ENCODE measurements around the gene TLNRD1. TPM values are rescaled to one million over a fixed set of nuclear protein-coding genes. Genes with fewer than 3 reads are reported as not detected.
A peak's percentile ranks its signal among the peaks of the same experiment; 100 is the strongest.

TLNRD1 gene
- total and polyA plus RNA-seq, 4 donors = 1.6 to 24.4 (median 10.0) TPM

DNA sequence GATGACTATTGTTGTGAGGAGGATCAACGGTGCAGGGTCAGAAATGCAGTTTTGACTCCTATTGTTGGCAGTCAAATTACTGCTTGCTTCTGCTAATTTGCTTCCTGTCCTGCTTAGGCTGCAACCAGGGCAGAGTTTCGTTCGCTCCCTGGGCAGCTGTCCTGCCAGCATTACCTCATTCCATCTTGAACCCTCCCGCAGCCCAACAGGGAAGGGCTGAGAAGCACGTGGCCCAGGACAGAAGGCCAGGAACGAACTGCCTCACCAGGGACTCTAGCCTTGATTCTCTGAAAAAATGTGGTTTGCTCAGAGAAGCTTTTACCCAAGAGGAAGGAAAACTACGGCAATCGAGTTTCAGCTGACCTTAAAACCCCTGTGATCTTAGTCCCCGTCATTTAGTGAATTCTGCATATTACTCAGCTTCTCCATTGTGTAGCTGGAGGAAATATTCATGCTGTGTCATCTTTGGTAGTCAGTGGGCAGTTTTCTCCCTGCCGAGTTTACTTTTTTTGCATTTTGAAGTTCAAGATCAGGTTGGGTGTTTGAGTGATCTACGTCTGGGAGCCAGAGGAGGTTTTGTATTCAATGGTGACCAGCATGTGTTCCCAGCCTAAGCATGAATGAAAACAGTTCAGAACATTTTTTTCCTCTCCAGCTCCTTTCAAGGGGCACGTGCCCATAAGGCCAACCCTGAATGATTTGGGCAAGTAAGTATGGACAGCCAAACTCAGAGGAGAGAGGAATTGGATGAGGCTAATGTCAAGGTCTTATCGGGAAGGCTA lies 23.0 kb downstream of the TLNRD1 start:
- Histone ChIP-seq H3K27ac (ENCODE audit: low read depth in 1 of 2, low read length in 2 of 2) (no peak overlapping the region), H3K9me3 (ENCODE audit: control insufficient read depth, low read length) (no peaks in the 10 kb centered on the region), H3K4me3 (ENCODE audit: low read length in 2 of 2) (no peak overlapping the region), H3K4me1 (ENCODE audit: control insufficient read depth in 1 of 2, insufficient read depth in 2 of 2, low read length in 2 of 2) (no peaks in the 10 kb centered on the region), H3K27me3 (ENCODE audit: control insufficient read depth in 1 of 2, insufficient read depth in 2 of 2, low read length in 1 of 2) (no peaks in the 10 kb centered on the region), H3K36me3 (ENCODE audit: control insufficient read depth in 1 of 2, insufficient read depth in 2 of 2, low read length in 1 of 2) (no peaks in the 10 kb centered on the region)
- intact Hi-C loops (cut with DNase I) = no loop called here
- 20 to 29% methylated on average over 13 of the region's 13 CpGs for WGBS, 2 donors
- peak; percentile 90 for ATAC-seq (ENCODE audit: low FRiP score)
- DNase-seq = peak; percentile 86 to 92

DNA sequence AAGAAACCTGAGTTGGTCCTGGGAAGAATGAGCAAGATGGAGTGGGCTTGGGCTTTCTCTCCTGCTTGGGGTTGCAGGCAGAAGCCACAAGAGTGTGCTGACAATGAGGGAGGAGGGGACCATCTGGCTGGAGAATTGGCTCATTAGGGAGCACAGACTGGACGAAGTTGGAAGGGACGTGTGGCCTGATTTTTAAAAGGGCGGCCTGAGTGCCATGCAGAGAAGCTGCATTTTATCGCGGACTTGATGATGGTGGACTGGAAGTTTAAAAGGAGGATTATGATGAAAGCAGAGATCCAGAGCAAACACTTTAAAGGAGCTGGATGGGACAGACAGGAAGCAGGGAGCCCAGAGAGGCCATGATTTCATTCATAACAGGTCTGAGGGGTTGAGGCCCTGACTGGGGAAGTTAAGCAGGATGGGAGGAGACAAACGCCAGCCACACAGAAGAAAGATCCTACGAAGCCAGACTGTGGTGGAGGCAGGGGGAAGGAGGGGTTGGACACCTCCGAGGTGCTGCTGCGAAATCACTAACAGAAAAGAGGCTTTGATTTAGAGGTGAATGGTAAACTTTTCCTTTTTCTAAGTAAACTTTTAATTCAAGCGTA lies 23.6 kb downstream of the TLNRD1 start:
- H3K9me3 ChIP-seq (ENCODE audit: control insufficient read depth, low read length) = no peaks in the 10 kb centered on the region
- H3K27ac ChIP-seq (ENCODE audit: low read depth in 1 of 2, low read length in 2 of 2) = no peak overlapping the region
- DNase-seq = peak in 1 of 2 donors; percentile 52
- 93% methylated on average over 10 of the region's 10 CpGs for WGBS, 2 donors
- intact Hi-C loops (cut with DNase I) = no loop called here
- no peaks in the 10 kb centered on the region for H3K36me3 ChIP-seq (ENCODE audit: control insufficient read depth in 1 of 2, insufficient read depth in 2 of 2, low read length in 1 of 2)
- no peaks in the 10 kb centered on the region for H3K4me1 ChIP-seq (ENCODE audit: control insufficient read depth in 1 of 2, insufficient read depth in 2 of 2, low read length in 2 of 2)
- H3K4me3 ChIP-seq (ENCODE audit: low read length in 2 of 2) = no peak overlapping the region
- no peak for ATAC-seq (ENCODE audit: low FRiP score)
- no peaks in the 10 kb centered on the region for H3K27me3 ChIP-seq (ENCODE audit: control insufficient read depth in 1 of 2, insufficient read depth in 2 of 2, low read length in 1 of 2)

DNA sequence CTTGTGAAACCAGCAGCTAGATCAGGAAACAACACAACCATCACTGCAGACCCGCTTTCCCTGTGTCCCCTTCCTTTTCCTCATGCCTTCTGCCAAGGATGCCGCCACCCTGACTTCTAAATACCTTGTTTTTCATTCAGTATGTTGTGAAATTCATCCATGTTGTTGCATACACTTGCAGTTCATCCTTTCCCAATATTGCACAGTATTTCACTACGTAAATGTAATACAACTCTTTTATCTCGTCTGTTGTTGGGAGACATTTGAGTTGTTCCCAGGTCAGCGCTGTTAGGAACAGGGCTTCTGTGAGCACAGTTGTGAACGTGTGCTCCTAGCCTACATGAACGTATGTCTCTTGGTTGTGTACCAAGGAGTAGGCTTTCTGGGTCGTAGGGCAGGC lies 24.2 kb downstream of the TLNRD1 start:
- H3K27me3 ChIP-seq (ENCODE audit: control insufficient read depth in 1 of 2, insufficient read depth in 2 of 2, low read length in 1 of 2) = no peaks in the 10 kb centered on the region
- H3K4me3 ChIP-seq (ENCODE audit: low read length in 2 of 2) = no peak overlapping the region
- no peaks in the 10 kb centered on the region for H3K4me1 ChIP-seq (ENCODE audit: control insufficient read depth in 1 of 2, insufficient read depth in 2 of 2, low read length in 2 of 2)
- 96 to 97% methylated on average over 8 of the region's 8 CpGs for WGBS, 2 donors
- no peak for ATAC-seq (ENCODE audit: low FRiP score)
- no peak overlapping the region for H3K27ac ChIP-seq (ENCODE audit: low read depth in 1 of 2, low read length in 2 of 2)
- no peak for DNase-seq
- H3K36me3 ChIP-seq (ENCODE audit: control insufficient read depth in 1 of 2, insufficient read depth in 2 of 2, low read length in 1 of 2) = no peaks in the 10 kb centered on the region
- intact Hi-C loops (cut with DNase I) = no loop called here
- no peaks in the 10 kb centered on the region for H3K9me3 ChIP-seq (ENCODE audit: control insufficient read depth, low read length)

DNA sequence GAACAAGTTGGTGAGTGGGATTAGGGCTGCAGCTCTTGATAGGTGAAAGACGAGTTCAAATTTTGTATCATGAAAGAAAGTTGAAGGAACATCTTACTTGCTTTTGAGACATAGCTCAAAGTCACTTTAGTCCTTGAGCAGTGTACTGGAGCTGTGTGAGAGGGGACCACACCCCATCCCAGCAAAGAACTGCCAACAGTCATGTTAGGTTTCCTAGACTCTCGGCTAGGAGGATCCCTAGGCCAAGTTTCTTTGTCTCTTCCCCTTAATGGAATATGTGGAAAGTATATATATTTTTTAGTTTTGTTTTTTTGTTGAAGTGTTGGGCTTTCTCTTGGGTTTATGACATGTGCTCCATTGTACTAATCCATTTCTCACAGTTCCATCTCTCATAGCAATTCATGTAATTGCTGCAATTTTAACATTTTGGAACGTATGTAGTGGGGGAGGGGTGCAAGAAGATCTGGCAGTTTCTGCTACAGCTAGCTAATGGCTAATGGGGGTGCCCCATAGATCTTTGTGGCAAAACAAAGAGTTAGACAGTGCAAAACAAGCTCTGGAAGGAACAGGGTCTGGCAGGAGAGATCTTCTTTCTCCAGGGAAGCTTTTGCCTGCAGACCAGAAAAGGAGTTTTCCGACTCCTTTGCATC lies 25.1 kb downstream of the TLNRD1 start:
- Histone ChIP-seq H3K36me3 (ENCODE audit: control insufficient read depth in 1 of 2, insufficient read depth in 2 of 2, low read length in 1 of 2) (no peaks in the 10 kb centered on the region), H3K4me3 (ENCODE audit: low read length in 2 of 2) (no peak overlapping the region), H3K27me3 (ENCODE audit: control insufficient read depth in 1 of 2, insufficient read depth in 2 of 2, low read length in 1 of 2) (no peaks in the 10 kb centered on the region), H3K9me3 (ENCODE audit: control insufficient read depth, low read length) (peaks cover under 1% of the 10 kb centered on the region), H3K27ac (ENCODE audit: low read depth in 1 of 2, low read length in 2 of 2) (no peak overlapping the region), H3K4me1 (ENCODE audit: control insufficient read depth in 1 of 2, insufficient read depth in 2 of 2, low read length in 2 of 2) (no peaks in the 10 kb centered on the region)
- intact Hi-C loops (cut with DNase I) = no loop called here
- ATAC-seq (ENCODE audit: low FRiP score) (no peak), DNase-seq (no peak)
- 89% methylated on average over 4 of the region's 4 CpGs for WGBS, 2 donors

GRCh38 chr15:81026836-81027599 lies 26.3 kb downstream of the TLNRD1 start:
- WGBS, 2 donors = 98% methylated on average over 2 of the region's 2 CpGs
- ATAC-seq (ENCODE audit: low FRiP score) = no peak
- peaks cover 3% of the 10 kb centered on the region for H3K9me3 ChIP-seq (ENCODE audit: control insufficient read depth, low read length)

GRCh38 chr15:81029414-81030300 lies 28.9 kb downstream of the TLNRD1 start:
- WGBS, 2 donors = 71 to 74% methylated on average over 3 of the region's 3 CpGs

More at GRCh38 chr15:81026836-81027599, 26.3 kb downstream of the TLNRD1 start:
- Histone ChIP-seq H3K4me1 (ENCODE audit: control insufficient read depth in 1 of 2, insufficient read depth in 2 of 2, low read length in 2 of 2) (no peaks in the 10 kb centered on the region), H3K4me3 (ENCODE audit: low read length in 2 of 2) (no peak overlapping the region), H3K36me3 (ENCODE audit: control insufficient read depth in 1 of 2, insufficient read depth in 2 of 2, low read length in 1 of 2) (no peaks in the 10 kb centered on the region), H3K27ac (ENCODE audit: low read depth in 1 of 2, low read length in 2 of 2) (no peak overlapping the region), H3K27me3 (ENCODE audit: control insufficient read depth in 1 of 2, insufficient read depth in 2 of 2, low read length in 1 of 2) (no peaks in the 10 kb centered on the region)
- DNase-seq = no peak
- intact Hi-C loops (cut with DNase I) = no loop called here

GRCh38 chr15:81030301-81030750 lies 29.6 kb downstream of the TLNRD1 start:
- WGBS, 2 donors = 72 to 79% methylated on average over 3 of the region's 3 CpGs
- H3K27me3 ChIP-seq (ENCODE audit: control insufficient read depth in 1 of 2, insufficient read depth in 2 of 2, low read length in 1 of 2) = no peaks in the 10 kb centered on the region
- no peaks in the 10 kb centered on the region for H3K36me3 ChIP-seq (ENCODE audit: control insufficient read depth in 1 of 2, insufficient read depth in 2 of 2, low read length in 1 of 2)
- no peaks in the 10 kb centered on the region for H3K4me1 ChIP-seq (ENCODE audit: control insufficient read depth in 1 of 2, insufficient read depth in 2 of 2, low read length in 2 of 2)
- H3K27ac ChIP-seq (ENCODE audit: low read depth in 1 of 2, low read length in 2 of 2) = no peak overlapping the region
- intact Hi-C loops (cut with DNase I) = no loop called here
- no peak for ATAC-seq (ENCODE audit: low FRiP score)
- no peak overlapping the region for H3K4me3 ChIP-seq (ENCODE audit: low read length in 2 of 2)
- DNase-seq = no peak
- peaks cover 3% of the 10 kb centered on the region for H3K9me3 ChIP-seq (ENCODE audit: control insufficient read depth, low read length)

More at GRCh38 chr15:81029414-81030300, 28.9 kb downstream of the TLNRD1 start:
- peaks cover 3% of the 10 kb centered on the region for H3K9me3 ChIP-seq (ENCODE audit: control insufficient read depth, low read length)
- H3K36me3 ChIP-seq (ENCODE audit: control insufficient read depth in 1 of 2, insufficient read depth in 2 of 2, low read length in 1 of 2) = no peaks in the 10 kb centered on the region
- intact Hi-C loops (cut with DNase I) = no loop called here
- ATAC-seq (ENCODE audit: low FRiP score) (no peak), DNase-seq (no peak)
- no peaks in the 10 kb centered on the region for H3K27me3 ChIP-seq (ENCODE audit: control insufficient read depth in 1 of 2, insufficient read depth in 2 of 2, low read length in 1 of 2)
- no peak overlapping the region for H3K27ac ChIP-seq (ENCODE audit: low read depth in 1 of 2, low read length in 2 of 2)
- H3K4me3 ChIP-seq (ENCODE audit: low read length in 2 of 2) = no peak overlapping the region
- H3K4me1 ChIP-seq (ENCODE audit: control insufficient read depth in 1 of 2, insufficient read depth in 2 of 2, low read length in 2 of 2) = no peaks in the 10 kb centered on the region

- no peak overlapping the region for H3K4me3 ChIP-seq (ENCODE audit: low read length in 2 of 2)
- WGBS, 2 donors = 84 to 95% methylated on average over 4 of the region's 4 CpGs
- H3K36me3 ChIP-seq (ENCODE audit: control insufficient read depth in 1 of 2, insufficient read depth in 2 of 2, low read length in 1 of 2) = no peaks in the 10 kb centered on the region
- DNase-seq (no peak), ATAC-seq (ENCODE audit: low FRiP score) (no peak)
- intact Hi-C loops (cut with DNase I) = no loop called here
- H3K9me3 ChIP-seq (ENCODE audit: control insufficient read depth, low read length) = peaks cover 3% of the 10 kb centered on the region
- no peak overlapping the region for H3K27ac ChIP-seq (ENCODE audit: low read depth in 1 of 2, low read length in 2 of 2)
- H3K4me1 ChIP-seq (ENCODE audit: control insufficient read depth in 1 of 2, insufficient read depth in 2 of 2, low read length in 2 of 2) = no peaks in the 10 kb centered on the region
- H3K27me3 ChIP-seq (ENCODE audit: control insufficient read depth in 1 of 2, insufficient read depth in 2 of 2, low read length in 1 of 2) = no peaks in the 10 kb centered on the region
These were observed 30.5 kb downstream of the TLNRD1 start for GRCh38 chr15:81031203-81031602.
